NCI-H2107 treated with DMSO at 0.1 percent for 48 hours (cell line): Measurements from ENCODE around the gene DIP2C.
"Not testable (repeated sequence)": the region's sequence is repeated elsewhere in the genome, so short reads cannot be mapped to it uniquely, and the experiment has no call there.

ENCODE experiments used
- DNase-seq: peaks from one replicate; lab custom pipeline; 2025; ENCODE audit not compliant: unreplicated experiment; lab: John Stamatoyannopoulos, UW

The DIP2C gene

GRCh38 chr10:521261-522250 is 167.9 kb downstream of the DIP2C start:
- DNase-seq: no peak

- no peak for DNase-seq
Measured at GRCh38 chr10:520402-520787, 169.1 kb downstream of the DIP2C start.

GRCh38 chr10:519716-520401 is 169.6 kb downstream of the DIP2C start:
- DNase-seq: no peak

- no peak for DNase-seq
Measured at GRCh38 chr10:519055-519715, 170.3 kb downstream of the DIP2C start.

GRCh38 chr10:517872-518475 is 171.5 kb downstream of the DIP2C start:
- no peak for DNase-seq

GRCh38 chr10:517241-517830 is 172.1 kb downstream of the DIP2C start:
- no peak for DNase-seq

GRCh38 chr10:516764-517163 is 172.7 kb downstream of the DIP2C start:
- DNase-seq: no peak

- no peak for DNase-seq
Measured at GRCh38 chr10:515674-516073, 173.8 kb downstream of the DIP2C start.

GRCh38 chr10:514137-514671 is 175.3 kb downstream of the DIP2C start:
- DNase-seq: peak; percentile 93

GRCh38 chr10:513393-513792 is 176.1 kb downstream of the DIP2C start:
- DNase-seq: no peak

GRCh38 chr10:512661-513060 is 176.8 kb downstream of the DIP2C start:
- DNase-seq: not testable (repeated sequence)

GRCh38 chr10:511849-512191 is 177.6 kb downstream of the DIP2C start:
- no peak for DNase-seq

- DNase-seq: no peak
Measured at GRCh38 chr10:511101-511848, 178.2 kb downstream of the DIP2C start.

GRCh38 chr10:510415-510881 is 179.0 kb downstream of the DIP2C start:
- no peak for DNase-seq

- DNase-seq: no peak
Measured at GRCh38 chr10:509361-510102, 179.9 kb downstream of the DIP2C start.

GRCh38 chr10:508726-509125 is 180.7 kb downstream of the DIP2C start:
- no peak for DNase-seq

GRCh38 chr10:507908-508444 is 181.5 kb downstream of the DIP2C start:
- no peak for DNase-seq

GRCh38 chr10:507355-507699 is 182.1 kb downstream of the DIP2C start:
- no peak for DNase-seq
